Heart right ventricle (tissue), 16 donors: ENCODE data around the gene EXOSC7. TPM values are rescaled to one million over a fixed set of nuclear protein-coding genes. Genes with fewer than 3 reads are reported as not detected.
A peak's percentile ranks its signal among the peaks of the same experiment; 100 is the strongest.

Experiments
- ATAC-seq, 8 donors: fragments of 200-7000 bp; cut with Tn5 transposase; one replicate each; pipeline ENCODE4 v1.9.1; 2020; ENCODE audit warnings: mild to moderate bottlenecking in 8 of 8, moderate library complexity in 8 of 8, moderate number of reproducible peaks in 1 of 8
- DNase-seq, 2 donors: peaks; one replicate each; pipeline ENCODE4 v3.0.0-alpha.2; 2020
- H3K27ac ChIP-seq, 10 donors: fragments of 200-600 bp; sonication (generic) in 2 of 10; one replicate each; pipeline versions ENCODE4 v1.5.0 to v1.8.0; 2020 to 2022; ENCODE audit warnings: mild to moderate bottlenecking in 3 of 10
- H3K27me3 ChIP-seq, 7 donors: fragments of 200-600 bp; one replicate each; pipeline ENCODE4 v1.8.0; 2021 to 2022; ENCODE audit warnings: mild to moderate bottlenecking in 2 of 7
- H3K36me3 ChIP-seq, 9 donors: fragments of 200-600 bp; sonication (generic) in 1 of 9; one replicate each; pipeline versions ENCODE4 v1.5.0 to v1.8.0; 2020 to 2022; ENCODE audit warnings: mild to moderate bottlenecking in 2 of 9
- H3K4me1 ChIP-seq, 9 donors: fragments of 200-600 bp; sonication (generic) in 1 of 9; one replicate each; pipeline versions ENCODE4 v1.5.0 to v1.8.0; 2020 to 2022; ENCODE audit warnings: mild to moderate bottlenecking in 4 of 9
- H3K4me3 ChIP-seq, 10 donors: fragments of 200-600 bp; sonication (generic) in 2 of 10; one replicate each; pipeline versions ENCODE4 v1.5.0 to v1.8.0; 2020 to 2022; ENCODE audit warnings: mild to moderate bottlenecking in 7 of 10, moderate library complexity in 2 of 10
- H3K9me3 ChIP-seq, 11 donors: fragments of 200-600 bp in 10 of 11; sonication (generic) in 2 of 11; one replicate each; pipeline versions ENCODE4 v1.5.0 to v1.8.0; 2013 to 2022; ENCODE audit warnings: mild to moderate bottlenecking in 2 of 11, control low read depth in 1 of 11, moderate library complexity in 1 of 11
- WGBS, 2 donors: extraction: QIAGEN DNeasy Blood & Tissue Kit; methylation state at CpG; one replicate each; pipeline ENCODE4 v1.1.7; 2013; ENCODE audit warnings: inconsistent platforms in 1 of 2; 5-methylcytosine and 5-hydroxymethylcytosine counted together
- intact Hi-C, 10 donors: fragments of 100-400 bp; cut with DNase I; formaldehyde crosslinking; loops; one replicate each; pipeline versions ENCODE4 v1.11.1 to v1.14.2; 2022
- polyA plus RNA-seq, 2 donors: library from polyadenylated mRNA; stranded (reverse); fragments of 200-250 nt; gene quantifications; one replicate each; pipeline ENCODE4 v1.2.3, GENCODE V29; 2013
- total RNA-seq, 10 donors: library from RNA; stranded (reverse); fragmentation: NEBNext Ultra II Directional in 3 of 10; extraction: Animal tissue kit (Norgen Biotek cat#: 25700) in 3 of 10; gene quantifications; one replicate each; pipeline versions ENCODE4 v1.2.1 to v1.2.4, GENCODE V29; 2021 to 2023
- TF ChIP-seq, protein P1 (sequence below), 9 donors: fragments of 200-600 bp; sonication (generic) in 2 of 9; IDR thresholded peaks; one replicate each; pipeline versions ENCODE4 v1.5.0 to v1.8.0; 2021 to 2022; ENCODE audit warnings: antibody characterized with exemption in 9 of 9, mild to moderate bottlenecking in 5 of 9, moderate library complexity in 1 of 9
- donor health status: Arrhythmogenic right ventricular cardiomyopathy.
- donor health status: ischemic (EF 13 %, LVEDD 7.1; RV severe dilation, severe dysfunction).
- donor health status: healthy with polysubstance abuse.
- donor health status: DM: no; HTN: yes; CAD: no.
- donor health status: DM: no; HTN: no; CAD: no.
- donor health status: ischemic (EF 25% LVEDD 6.9; RV normal size, moderate dysfunction).
- donor health status: ischemic (EF 25% LVEDD 5.7; RV mildly dilated, moderate dysfunction).
- donor health status: healthy.
- donor health status: DM: yes; HTN: yes; CAD: no.
- donor health status: Ischemic cardiomyopathy.
- donor health status: ischemic (EF 35%, LVEDD 5.7; RV mildly dilated, moderate dysfunction).
- donor health status: nonischemic (EF 11% LVEDD 7.7; RV severe dilation, severe dysfunction).
- donor health status: DM: yes; HTN: yes; CAD: no.
- donor health status: PGD.
- donor health status: ischemic (EF 29% LVEDD 5.4; RV normal size, mild dysfunction).
- donor health status: nonischemic (EF 23%, LVEDD 6.1; RV moderate dilation, normal function).

The EXOSC7 gene
- total and polyA plus RNA-seq, 12 donors, result 24.2 to 39.9 (median 32.1) TPM

DNA sequence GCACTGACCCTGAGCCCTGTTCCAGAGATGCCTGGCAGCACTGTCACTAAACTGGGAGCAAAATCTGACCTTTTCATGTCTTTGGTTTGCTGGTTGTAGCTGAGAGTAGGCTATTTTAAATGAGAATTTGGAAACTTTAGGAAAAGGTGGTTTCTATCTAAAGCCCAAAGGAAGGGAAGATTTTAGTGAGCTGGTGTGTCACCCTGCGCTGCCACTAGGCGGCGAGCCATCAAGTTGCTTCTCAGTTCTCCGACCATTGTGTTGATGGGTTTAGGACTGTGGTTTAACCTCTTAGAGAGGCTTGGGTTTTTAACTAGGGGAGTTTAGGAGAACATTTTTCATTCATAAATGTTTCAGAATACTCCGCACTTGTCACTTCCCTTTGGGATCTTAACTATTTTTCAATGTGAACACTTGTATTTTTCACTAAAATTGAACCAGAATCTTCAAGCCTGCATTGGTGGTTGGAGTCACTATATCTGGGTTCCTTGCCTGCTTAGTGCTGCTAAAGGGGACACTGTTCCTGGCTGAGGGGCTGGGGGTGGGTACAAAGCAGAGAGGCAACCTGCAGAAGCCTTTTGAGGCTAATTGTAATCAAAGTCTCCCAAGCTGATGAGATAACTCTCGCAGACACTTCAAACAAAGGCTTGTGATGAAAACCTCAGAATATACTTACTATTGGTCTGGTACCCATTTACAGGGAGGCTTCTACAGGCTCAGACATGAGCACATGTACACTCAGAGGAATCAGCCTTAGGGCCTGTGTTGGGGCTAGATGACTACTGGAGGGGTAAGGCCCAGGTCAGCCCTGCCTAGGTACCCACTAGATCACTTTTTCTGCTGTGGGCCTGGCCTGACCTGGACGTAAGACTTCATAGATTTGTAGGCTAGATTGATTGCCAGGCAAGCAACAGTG lies 16.8 kb downstream of the EXOSC7 start:
- Histone ChIP-seq H3K27ac (peak overlapping the region in 4 of 10 donors; percentile 26 to 63 (median 32)), H3K9me3 (no peaks in the 10 kb centered on the region), H3K4me1 (peaks cover 12 to 72% (median 35%) of the 10 kb centered on the region in 9 donors), H3K4me3 (no peak overlapping the region), H3K27me3 (no peaks in the 10 kb centered on the region), H3K36me3 (peaks cover 0 to 54% (median 3%) of the 10 kb centered on the region in 9 donors)
- intact Hi-C loops, result loop anchor here in 1 of 10 donors (5.0 kb wide), 1 partner anchor 34 kb away; the partner anchor contains the start of gene CLEC3B
- WGBS, 2 donors, result 72 to 78% methylated on average over 7 of the region's 7 CpGs
- TF ChIP-seq, protein P1, sequence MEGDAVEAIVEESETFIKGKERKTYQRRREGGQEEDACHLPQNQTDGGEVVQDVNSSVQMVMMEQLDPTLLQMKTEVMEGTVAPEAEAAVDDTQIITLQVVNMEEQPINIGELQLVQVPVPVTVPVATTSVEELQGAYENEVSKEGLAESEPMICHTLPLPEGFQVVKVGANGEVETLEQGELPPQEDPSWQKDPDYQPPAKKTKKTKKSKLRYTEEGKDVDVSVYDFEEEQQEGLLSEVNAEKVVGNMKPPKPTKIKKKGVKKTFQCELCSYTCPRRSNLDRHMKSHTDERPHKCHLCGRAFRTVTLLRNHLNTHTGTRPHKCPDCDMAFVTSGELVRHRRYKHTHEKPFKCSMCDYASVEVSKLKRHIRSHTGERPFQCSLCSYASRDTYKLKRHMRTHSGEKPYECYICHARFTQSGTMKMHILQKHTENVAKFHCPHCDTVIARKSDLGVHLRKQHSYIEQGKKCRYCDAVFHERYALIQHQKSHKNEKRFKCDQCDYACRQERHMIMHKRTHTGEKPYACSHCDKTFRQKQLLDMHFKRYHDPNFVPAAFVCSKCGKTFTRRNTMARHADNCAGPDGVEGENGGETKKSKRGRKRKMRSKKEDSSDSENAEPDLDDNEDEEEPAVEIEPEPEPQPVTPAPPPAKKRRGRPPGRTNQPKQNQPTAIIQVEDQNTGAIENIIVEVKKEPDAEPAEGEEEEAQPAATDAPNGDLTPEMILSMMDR (IDR thresholded peaks at IDR 0.05), result peak; percentile 32 to 73 (median 61)
- no peak for DNase-seq
- peak in 1 of 8 donors; percentile 35 for ATAC-seq

DNA sequence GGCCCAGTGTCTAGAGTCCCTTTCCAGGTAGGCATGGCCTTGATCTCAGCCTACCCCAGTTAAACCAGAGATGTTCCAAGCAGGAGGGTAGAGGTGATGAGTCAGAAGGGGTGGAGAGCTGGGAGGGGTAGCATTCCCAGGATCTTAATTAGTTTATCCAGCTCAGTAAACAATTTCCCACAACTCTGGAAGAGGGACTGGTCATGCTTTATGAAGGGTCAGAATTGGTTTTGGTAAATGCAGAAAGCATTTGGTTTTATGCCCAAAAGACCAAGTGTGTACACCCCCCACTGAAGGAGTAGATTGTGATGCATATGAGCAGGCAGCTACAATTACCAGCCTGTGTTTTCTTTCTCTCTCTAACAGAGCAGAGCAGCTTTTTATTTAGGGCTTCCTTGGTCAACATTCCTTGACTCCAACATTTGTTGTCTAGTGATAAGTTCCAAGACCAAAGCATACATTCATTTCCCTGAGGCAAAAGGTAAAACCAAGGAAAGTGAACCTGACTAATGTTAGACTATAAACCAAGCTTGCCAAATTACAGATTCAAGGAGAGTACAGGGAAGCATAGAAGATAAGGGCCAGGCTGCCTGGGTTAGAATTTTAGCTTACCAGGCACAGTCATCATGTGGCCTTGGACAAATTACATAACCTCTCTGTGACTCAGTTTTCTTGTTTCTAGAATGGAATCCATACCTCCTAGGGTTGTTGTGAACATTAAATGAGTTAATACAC lies 17.6 kb downstream of the EXOSC7 start:
- TF ChIP-seq, protein P1 (IDR thresholded peaks at IDR 0.05), result no peak
- Histone ChIP-seq H3K4me1 (peaks cover 12 to 66% (median 35%) of the 10 kb centered on the region in 9 donors), H3K4me3 (no peak overlapping the region), H3K36me3 (peaks cover 0 to 62% (median 11%) of the 10 kb centered on the region in 9 donors), H3K27ac (peak overlapping the region in 4 of 10 donors; percentile 26 to 63 (median 32)), H3K9me3 (no peaks in the 10 kb centered on the region), H3K27me3 (no peaks in the 10 kb centered on the region)
- ATAC-seq (peak in 3 of 8 donors; percentile 24 to 51 (median 49)), DNase-seq (no peak)
- intact Hi-C loops, result loop anchor here in 1 of 10 donors (5.0 kb wide), 1 partner anchor 34 kb away; the partner anchor contains the start of gene CLEC3B

DNA sequence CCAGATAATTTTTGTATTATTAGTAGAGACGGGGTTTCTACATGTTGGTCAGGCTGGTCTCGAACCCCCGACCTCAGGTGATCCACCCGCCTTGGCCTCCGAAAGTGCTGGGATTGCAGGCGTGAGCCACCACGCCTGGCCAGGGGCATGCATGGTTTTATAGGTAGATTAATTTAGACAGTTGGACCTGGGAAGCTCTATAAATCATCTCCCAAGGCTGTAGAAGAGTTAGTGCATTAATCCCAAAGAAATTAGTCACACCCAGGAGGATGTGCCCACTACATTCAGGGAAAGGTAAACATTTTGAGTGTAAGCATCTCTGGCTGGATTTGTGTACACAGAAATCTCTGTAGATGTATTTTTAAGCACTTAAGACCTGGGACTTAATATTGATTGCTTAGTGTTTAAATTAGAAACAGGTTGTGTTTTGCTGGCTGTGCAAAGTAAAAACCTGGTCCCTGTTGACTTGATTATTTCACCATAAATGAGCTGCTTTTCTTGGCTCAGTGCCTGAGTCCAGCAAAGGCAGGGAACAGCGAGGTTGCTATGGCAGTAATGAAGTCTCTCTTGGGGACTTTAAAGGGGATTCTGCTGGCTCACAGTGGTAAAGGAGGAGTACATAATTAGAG lies 19.2 kb downstream of the EXOSC7 start:
- Histone ChIP-seq H3K27me3 (no peaks in the 10 kb centered on the region), H3K9me3 (no peaks in the 10 kb centered on the region), H3K36me3 (peaks cover 0 to 70% (median 19%) of the 10 kb centered on the region in 9 donors), H3K4me3 (no peak overlapping the region), H3K4me1 (peaks cover 12 to 55% (median 30%) of the 10 kb centered on the region in 9 donors), H3K27ac (peak overlapping the region in 3 of 10 donors; percentile 21 to 42 (median 23))
- ATAC-seq (peak in 7 of 8 donors; percentile 35 to 76 (median 53)), DNase-seq (peak in 1 of 2 donors; percentile 64)
- TF ChIP-seq, protein P1 (IDR thresholded peaks at IDR 0.05), result no peak
- 88 to 89% methylated on average over 8 of the region's 8 CpGs for WGBS, 2 donors
- intact Hi-C loops, result no loop called here

DNA sequence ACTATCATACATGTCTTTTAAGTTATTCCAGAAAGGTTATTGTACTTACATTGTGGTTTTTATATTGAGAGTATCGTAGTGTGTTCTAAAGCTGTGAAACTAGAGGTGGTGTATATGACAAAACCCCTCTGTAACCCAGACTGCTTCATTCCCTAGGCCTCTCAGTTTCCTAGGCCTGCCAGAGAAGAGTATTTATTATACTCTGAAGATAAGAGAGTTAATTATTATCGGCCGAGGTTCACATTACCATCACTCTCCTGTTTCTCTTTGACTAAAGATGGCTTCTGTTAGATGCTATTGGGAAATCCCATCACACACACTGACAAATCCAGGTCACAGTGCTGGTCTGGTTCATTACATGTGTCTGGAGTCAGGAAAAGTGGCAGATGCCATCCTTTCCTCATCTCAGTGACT lies 20.5 kb downstream of the EXOSC7 start:
- H3K9me3 ChIP-seq, result no peaks in the 10 kb centered on the region
- DNase-seq (no peak), ATAC-seq (no peak)
- WGBS, 2 donors, result 81 to 90% methylated on average over 3 of the region's 3 CpGs
- H3K27me3 ChIP-seq, result no peaks in the 10 kb centered on the region
- peaks cover 12 to 47% (median 29%) of the 10 kb centered on the region in 9 donors for H3K4me1 ChIP-seq
- peaks cover 0 to 70% (median 19%) of the 10 kb centered on the region in 9 donors for H3K36me3 ChIP-seq
- intact Hi-C loops, result no loop called here
- TF ChIP-seq, protein P1 (IDR thresholded peaks at IDR 0.05), result no peak
- H3K27ac ChIP-seq, result no peak overlapping the region
- no peak overlapping the region for H3K4me3 ChIP-seq
